Astrocyte (in vitro differentiated cells and primary cell): ENCODE data around the gene GRM4. TPM values are rescaled to one million over a fixed set of nuclear protein-coding genes. Genes with fewer than 3 reads are reported as not detected.

Experiments used
- DNase-seq: peaks from one replicate; pipeline ENCODE4 v3.0.0-alpha.2; 2010; ENCODE audit warnings: low read depth
- FAIRE-seq: peaks from 2 replicates; lab custom pipeline; 2011; peaks lifted over from hg19 to GRCh38; lab: Jason Lieb, UNC
- H2AFZ ChIP-seq: 2 replicates; pipeline ENCODE4 v1.6.0; 2012; ENCODE audit warnings: low read depth, low read length, inconsistent platforms
- H3K27ac ChIP-seq: 2 replicates; pipeline ENCODE4 v1.5.1; 2011; ENCODE audit warnings: low read depth, low read length, inconsistent platforms
- H3K27me3 ChIP-seq: 2 replicates; pipeline ENCODE4 v1.6.0; 2011; ENCODE audit warnings: low read length, inconsistent platforms; ENCODE audit not compliant: insufficient read depth
- H3K36me3 ChIP-seq: 2 replicates; pipeline ENCODE4 v1.5.1; 2011; ENCODE audit warnings: low read length, inconsistent platforms; ENCODE audit not compliant: insufficient read depth
- H3K4me1 ChIP-seq: 2 replicates; pipeline ENCODE4 v1.5.1; 2011; ENCODE audit warnings: low read length, inconsistent platforms; ENCODE audit not compliant: insufficient read depth
- H3K4me2 ChIP-seq: 2 replicates; pipeline ENCODE4 v1.6.0; 2012; ENCODE audit warnings: low read length, inconsistent platforms
- H3K4me3 ChIP-seq: 2 replicates; pipeline ENCODE4 v1.5.1; 2011; ENCODE audit warnings: low read depth, mild to moderate bottlenecking, low read length, inconsistent platforms; ENCODE audit not compliant: insufficient read depth
- H3K79me2 ChIP-seq: 2 replicates; pipeline ENCODE4 v1.6.0; 2012; ENCODE audit warnings: mild to moderate bottlenecking, low read length, inconsistent platforms; ENCODE audit not compliant: insufficient read depth
- H3K9ac ChIP-seq: 2 replicates; pipeline ENCODE4 v1.6.0; 2012; ENCODE audit warnings: mild to moderate bottlenecking, low read length, inconsistent platforms
- H3K9me3 ChIP-seq: 2 replicates; pipeline ENCODE4 v1.5.1; 2012; ENCODE audit warnings: low read depth, mild to moderate bottlenecking, low read length, inconsistent platforms; ENCODE audit not compliant: insufficient read depth
- H4K20me1 ChIP-seq: 2 replicates; pipeline ENCODE4 v1.6.0; 2012; ENCODE audit warnings: low read length, inconsistent platforms; ENCODE audit not compliant: insufficient read depth
- H3K27ac Mint-ChIP-seq: one replicate; pipeline ENCODE4 v1.8.0; 2021; ENCODE audit warnings: mild to moderate bottlenecking, mixed read lengths; ENCODE audit not compliant: unreplicated experiment
- H3K27me3 Mint-ChIP-seq: one replicate; pipeline ENCODE4 v1.8.0; 2021; ENCODE audit warnings: low read depth, mixed read lengths; ENCODE audit not compliant: unreplicated experiment
- H3K36me3 Mint-ChIP-seq: one replicate; pipeline ENCODE4 v1.8.0; 2021; ENCODE audit warnings: low read depth, mixed read lengths; ENCODE audit not compliant: unreplicated experiment
- H3K4me1 Mint-ChIP-seq: one replicate; pipeline ENCODE4 v1.8.0; 2021; ENCODE audit warnings: low read depth, mixed read lengths; ENCODE audit not compliant: unreplicated experiment
- H3K4me3 Mint-ChIP-seq: one replicate; pipeline ENCODE4 v1.8.0; 2021; ENCODE audit warnings: mild to moderate bottlenecking, moderate library complexity, mixed read lengths; ENCODE audit not compliant: unreplicated experiment
- H3K9me3 Mint-ChIP-seq: one replicate; pipeline ENCODE4 v1.8.0; 2021; ENCODE audit warnings: mild to moderate bottlenecking, mixed read lengths; ENCODE audit not compliant: unreplicated experiment
- EZH2 ChIP-seq: IDR thresholded peaks from 2 replicates; pipeline ENCODE4 v1.6.1; 2012; ENCODE audit warnings: mild to moderate bottlenecking, low read length, inconsistent platforms; ENCODE audit not compliant: insufficient read depth
- total RNA-seq: library from RNA; stranded (reverse); gene quantifications from 2 replicates; pipeline ENCODE4 v1.2.1, GENCODE V29; 2021
- TF ChIP-seq, protein P1 (sequence below): IDR thresholded peaks from 2 replicates; pipeline ENCODE4 v1.5.1; 2011; ENCODE audit warnings: low read depth, mild to moderate bottlenecking, inconsistent platforms, low read length, moderate library complexity; ENCODE audit not compliant: insufficient read depth

Gene GRM4
- total RNA-seq, 1 donor from 2014 or later = 0.30 TPM

DNA sequence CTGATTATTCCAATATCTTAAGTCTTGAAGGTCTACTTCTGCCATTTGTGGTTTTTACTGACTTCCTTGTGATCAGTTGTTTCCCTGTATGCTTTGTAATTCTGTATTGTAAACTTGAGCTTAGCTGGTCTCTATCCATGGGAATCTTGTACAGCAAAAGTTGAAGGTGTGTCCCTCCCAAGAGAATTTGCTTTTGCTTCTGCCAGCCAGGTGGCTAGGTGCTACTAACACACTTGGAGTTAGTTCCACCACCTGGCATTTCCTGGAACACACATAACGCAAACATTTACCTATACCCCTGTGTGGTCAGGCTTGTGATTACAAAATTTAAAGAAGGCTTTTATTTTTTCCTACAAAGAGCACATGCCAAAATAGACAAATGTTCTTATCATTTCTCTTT lies 141.2 kb downstream of the GRM4 start:
- no peak for FAIRE-seq
- Mint-ChIP-seq H3K27ac (no peak overlapping the region), H3K27me3 (peaks cover 52% of the 10 kb centered on the region), H3K36me3 (peaks cover 6% of the 10 kb centered on the region), H3K4me1 (peaks cover 5% of the 10 kb centered on the region), H3K4me3 (no peak overlapping the region), H3K9me3 (peaks cover 20% of the 10 kb centered on the region)
- Histone ChIP-seq H3K36me3 (no peaks in the 10 kb centered on the region), H3K9ac (no peak overlapping the region), H3K27me3 (peaks cover 4% of the 10 kb centered on the region), H4K20me1 (no peaks in the 10 kb centered on the region), H3K4me2 (no peak overlapping the region), H3K27ac (no peak overlapping the region), H3K79me2 (no peaks in the 10 kb centered on the region), H2AFZ (no peak overlapping the region), H3K9me3 (no peaks in the 10 kb centered on the region), H3K4me3 (no peak overlapping the region), H3K4me1 (no peaks in the 10 kb centered on the region)
- TF ChIP-seq, protein P1, sequence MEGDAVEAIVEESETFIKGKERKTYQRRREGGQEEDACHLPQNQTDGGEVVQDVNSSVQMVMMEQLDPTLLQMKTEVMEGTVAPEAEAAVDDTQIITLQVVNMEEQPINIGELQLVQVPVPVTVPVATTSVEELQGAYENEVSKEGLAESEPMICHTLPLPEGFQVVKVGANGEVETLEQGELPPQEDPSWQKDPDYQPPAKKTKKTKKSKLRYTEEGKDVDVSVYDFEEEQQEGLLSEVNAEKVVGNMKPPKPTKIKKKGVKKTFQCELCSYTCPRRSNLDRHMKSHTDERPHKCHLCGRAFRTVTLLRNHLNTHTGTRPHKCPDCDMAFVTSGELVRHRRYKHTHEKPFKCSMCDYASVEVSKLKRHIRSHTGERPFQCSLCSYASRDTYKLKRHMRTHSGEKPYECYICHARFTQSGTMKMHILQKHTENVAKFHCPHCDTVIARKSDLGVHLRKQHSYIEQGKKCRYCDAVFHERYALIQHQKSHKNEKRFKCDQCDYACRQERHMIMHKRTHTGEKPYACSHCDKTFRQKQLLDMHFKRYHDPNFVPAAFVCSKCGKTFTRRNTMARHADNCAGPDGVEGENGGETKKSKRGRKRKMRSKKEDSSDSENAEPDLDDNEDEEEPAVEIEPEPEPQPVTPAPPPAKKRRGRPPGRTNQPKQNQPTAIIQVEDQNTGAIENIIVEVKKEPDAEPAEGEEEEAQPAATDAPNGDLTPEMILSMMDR = no peak
- no peak for TF ChIP-seq EZH2
- DNase-seq = no peak

DNA sequence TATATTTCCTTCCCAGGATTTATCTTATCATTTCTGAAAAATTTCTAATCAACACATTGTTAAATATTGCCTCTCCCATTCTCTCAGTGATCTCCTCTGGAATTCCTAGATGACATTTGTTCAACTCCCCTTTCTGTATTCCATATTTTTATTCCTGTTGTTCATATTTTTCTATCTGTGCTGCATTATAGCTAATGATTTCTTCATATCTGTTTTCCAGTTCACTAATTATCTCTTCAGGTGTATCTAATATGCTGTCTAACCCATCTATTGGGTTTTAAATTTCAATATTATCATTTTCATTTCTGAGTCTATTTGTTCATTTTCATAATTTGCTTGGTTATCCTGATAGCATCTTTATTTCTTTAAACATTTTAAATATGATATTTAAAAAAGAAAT lies 141.9 kb downstream of the GRM4 start:
- peaks cover 50% of the 10 kb centered on the region for H3K27me3 Mint-ChIP-seq
- TF ChIP-seq, protein P1 = no peak
- TF ChIP-seq EZH2 = no peak
- H2AFZ ChIP-seq = no peak overlapping the region
- H3K27me3 ChIP-seq = peaks cover 5% of the 10 kb centered on the region
- peaks cover 5% of the 10 kb centered on the region for H3K36me3 Mint-ChIP-seq
- H3K9me3 ChIP-seq = no peaks in the 10 kb centered on the region
- H3K4me1 ChIP-seq = no peaks in the 10 kb centered on the region
- FAIRE-seq (no peak), DNase-seq (no peak)
- no peaks in the 10 kb centered on the region for H4K20me1 ChIP-seq
- H3K4me3 Mint-ChIP-seq = no peak overlapping the region
- H3K36me3 ChIP-seq = no peaks in the 10 kb centered on the region
- peaks cover 5% of the 10 kb centered on the region for H3K4me1 Mint-ChIP-seq
- H3K9ac ChIP-seq = no peak overlapping the region
- H3K4me2 ChIP-seq = no peak overlapping the region
- peaks cover 18% of the 10 kb centered on the region for H3K9me3 Mint-ChIP-seq
- H3K27ac ChIP-seq = no peak overlapping the region
- no peak overlapping the region for H3K27ac Mint-ChIP-seq
- no peak overlapping the region for H3K4me3 ChIP-seq
- no peaks in the 10 kb centered on the region for H3K79me2 ChIP-seq

GRCh38 chr6:34001706-34002621 lies 143.9 kb downstream of the GRM4 start:
- H3K9me3 ChIP-seq = peaks cover 4% of the 10 kb centered on the region
- FAIRE-seq (no peak), DNase-seq (no peak)
- no peak overlapping the region for H3K9ac ChIP-seq
- Mint-ChIP-seq H3K36me3 (peaks cover 5% of the 10 kb centered on the region), H3K9me3 (peaks cover 12% of the 10 kb centered on the region), H3K4me1 (peaks cover 5% of the 10 kb centered on the region), H3K27me3 (peaks cover 38% of the 10 kb centered on the region), H3K27ac (no peak overlapping the region), H3K4me3 (no peak overlapping the region)
- no peaks in the 10 kb centered on the region for H4K20me1 ChIP-seq
- no peak overlapping the region for H2AFZ ChIP-seq
- H3K4me1 ChIP-seq = no peaks in the 10 kb centered on the region
- no peaks in the 10 kb centered on the region for H3K36me3 ChIP-seq
- H3K27me3 ChIP-seq = peaks cover 5% of the 10 kb centered on the region
- no peak for TF ChIP-seq EZH2
- no peaks in the 10 kb centered on the region for H3K79me2 ChIP-seq
- H3K27ac ChIP-seq = no peak overlapping the region
- no peak overlapping the region for H3K4me2 ChIP-seq
- H3K4me3 ChIP-seq = no peak overlapping the region
